ENCODE data around the gene BPNT1. TPM values are rescaled to one million over a fixed set of nuclear protein-coding genes. Genes with fewer than 3 reads are reported as not detected.

The BPNT1 gene
- total RNA-seq, 1 experiment from 2014 or later: 13.6 TPM

DNA sequence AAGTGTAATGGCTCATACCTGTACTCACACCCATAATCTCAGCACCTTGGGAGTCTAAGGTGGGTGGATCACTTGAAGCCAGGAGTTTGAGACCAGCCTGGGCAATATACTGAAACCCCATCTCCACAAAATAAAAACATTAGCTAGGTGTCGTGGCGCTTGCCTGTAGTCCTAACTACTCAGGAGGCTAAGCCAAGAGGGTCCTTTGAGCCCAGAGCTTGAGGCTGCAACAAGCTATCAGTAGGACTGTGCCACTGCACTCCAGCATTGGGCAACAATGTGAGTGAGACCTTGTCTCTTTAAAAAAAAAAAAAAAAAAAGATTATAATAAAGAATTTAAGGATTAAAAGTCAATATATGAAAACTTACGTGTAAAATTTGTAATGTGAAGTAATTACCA lies 11.7 kb downstream of the BPNT1 start:
- DNase-seq: no peak
- Histone ChIP-seq H3K56ac (ENCODE audit: insufficient read length, low read depth, low read length) (no peak overlapping the region), H2AFZ (ENCODE audit: low read length) (no peak overlapping the region), H3K4ac (ENCODE audit: low read depth, low read length) (no peak overlapping the region), H2AK5ac (ENCODE audit: insufficient read length, low read length) (no peak overlapping the region), H3K27ac (ENCODE audit: insufficient read length, low read depth, low read length) (no peak overlapping the region), H2BK15ac (ENCODE audit: low read depth, low read length) (no peak overlapping the region), H3K79me2 (ENCODE audit: insufficient read depth, low read length) (no peaks in the 10 kb centered on the region), H3K14ac (ENCODE audit: insufficient read depth, low read length) (no peak overlapping the region), H2BK120ac (ENCODE audit: low read depth, low read length, poor library complexity, severe bottlenecking) (no peak overlapping the region), H3K9me3 (ENCODE audit: control insufficient read depth, low read depth, low read length) (no peaks in the 10 kb centered on the region), H3K4me2 (ENCODE audit: insufficient read depth, insufficient read length, low read length) (no peak overlapping the region), H2BK12ac (ENCODE audit: insufficient read length, low read depth, low read length) (no peak overlapping the region), H3K79me1 (ENCODE audit: insufficient read depth, low read depth, low read length, poor library complexity, severe bottlenecking) (no peaks in the 10 kb centered on the region), H3K27me3 (ENCODE audit: insufficient read depth, low read length) (no peaks in the 10 kb centered on the region), H2BK5ac (ENCODE audit: insufficient read length, low read length) (no peak overlapping the region), H3K23ac (ENCODE audit: insufficient read length, low read depth, low read length) (no peak overlapping the region), H4K91ac (ENCODE audit: insufficient read length, low read depth, low read length) (no peak overlapping the region), H3K23me2 (ENCODE audit: insufficient read length, low read depth, low read length, poor library complexity, severe bottlenecking) (no peaks in the 10 kb centered on the region), H3K4me1 (ENCODE audit: insufficient read depth, low read length) (no peaks in the 10 kb centered on the region), H3T11ph (ENCODE audit: low read length) (no peak overlapping the region), H3K18ac (ENCODE audit: insufficient read length, low read depth, low read length) (no peak overlapping the region), H4K20me1 (ENCODE audit: control insufficient read depth, insufficient read depth, insufficient read length) (no peaks in the 10 kb centered on the region), H2BK20ac (ENCODE audit: low read depth, low read length, poor library complexity, severe bottlenecking) (no peak overlapping the region), H4K5ac (ENCODE audit: insufficient read length, low read depth, low read length) (no peak overlapping the region), H4K8ac (replicated peaks; ENCODE audit: insufficient read length, low read depth, low read length) (no peak overlapping the region), H3K9ac (ENCODE audit: extremely low read depth, insufficient read length, low read length) (no peak overlapping the region)
- TF ChIP-seq, protein P1, sequence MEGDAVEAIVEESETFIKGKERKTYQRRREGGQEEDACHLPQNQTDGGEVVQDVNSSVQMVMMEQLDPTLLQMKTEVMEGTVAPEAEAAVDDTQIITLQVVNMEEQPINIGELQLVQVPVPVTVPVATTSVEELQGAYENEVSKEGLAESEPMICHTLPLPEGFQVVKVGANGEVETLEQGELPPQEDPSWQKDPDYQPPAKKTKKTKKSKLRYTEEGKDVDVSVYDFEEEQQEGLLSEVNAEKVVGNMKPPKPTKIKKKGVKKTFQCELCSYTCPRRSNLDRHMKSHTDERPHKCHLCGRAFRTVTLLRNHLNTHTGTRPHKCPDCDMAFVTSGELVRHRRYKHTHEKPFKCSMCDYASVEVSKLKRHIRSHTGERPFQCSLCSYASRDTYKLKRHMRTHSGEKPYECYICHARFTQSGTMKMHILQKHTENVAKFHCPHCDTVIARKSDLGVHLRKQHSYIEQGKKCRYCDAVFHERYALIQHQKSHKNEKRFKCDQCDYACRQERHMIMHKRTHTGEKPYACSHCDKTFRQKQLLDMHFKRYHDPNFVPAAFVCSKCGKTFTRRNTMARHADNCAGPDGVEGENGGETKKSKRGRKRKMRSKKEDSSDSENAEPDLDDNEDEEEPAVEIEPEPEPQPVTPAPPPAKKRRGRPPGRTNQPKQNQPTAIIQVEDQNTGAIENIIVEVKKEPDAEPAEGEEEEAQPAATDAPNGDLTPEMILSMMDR (conservative IDR thresholded peaks at IDR 0.05): no peak
- no peak overlapping the region for H3K27ac Mint-ChIP-seq
- H3K4me1 Mint-ChIP-seq: no peaks in the 10 kb centered on the region
- H3K9me3 Mint-ChIP-seq: no peaks in the 10 kb centered on the region; a peak in 1 of 5 replicates
- no peak overlapping the region for H3K4me3 Mint-ChIP-seq
- H3K36me3 Mint-ChIP-seq (ENCODE audit: insufficient read depth in 1 of 3, low read depth in 3 of 3): peaks cover 2 to 3% (median 2%) of the 10 kb centered on the region in 3 experiments; a peak in 4 of 7 replicates
- no peaks in the 10 kb centered on the region for H3K27me3 Mint-ChIP-seq (ENCODE audit: low read depth)
- no CpG with 5 or more reads among the region's 3 CpGs for WGBS (ENCODE audit: extremely low coverage, insufficient read length, low lambda C conversion rate)

All from H9 (cell line).